DMS53 (cell line): Measurements from ENCODE around the gene GPN3.
"Not testable (repeated sequence)": the region's sequence is repeated elsewhere in the genome, so short reads cannot be mapped to it uniquely, and the experiment has no call there.

Source experiments
- DNase-seq: peaks from one replicate; lab custom pipeline; 2025; lab: John Stamatoyannopoulos, UW

The GPN3 gene

GRCh38 chr12:110444455-110444854 lies 23.6 kb downstream of the GPN3 start:
- DNase-seq = no peak

GRCh38 chr12:110436231-110436630 lies 31.8 kb downstream of the GPN3 start:
- no peak for DNase-seq

GRCh38 chr12:110431957-110432587 lies 36.0 kb downstream of the GPN3 start:
- no peak for DNase-seq

- not testable (repeated sequence) for DNase-seq
Measured at GRCh38 chr12:110429676-110430075, 38.4 kb downstream of the GPN3 start.

- DNase-seq = no peak
Measured at GRCh38 chr12:110426406-110426805, 41.7 kb downstream of the GPN3 start.

- no peak for DNase-seq
Measured at GRCh38 chr12:110424237-110424636, 43.8 kb downstream of the GPN3 start.

GRCh38 chr12:110421701-110422100 lies 46.4 kb downstream of the GPN3 start:
- no peak for DNase-seq

GRCh38 chr12:110421159-110421661 lies 46.8 kb downstream of the GPN3 start:
- no peak for DNase-seq

GRCh38 chr12:110420644-110421043 lies 47.4 kb downstream of the GPN3 start:
- DNase-seq = not testable (repeated sequence)

- peak; percentile 11 for DNase-seq
Measured at GRCh38 chr12:110417113-110417512, 50.9 kb downstream of the GPN3 start.

- not testable (repeated sequence) for DNase-seq
Measured at GRCh38 chr12:110410086-110410485, 58.0 kb downstream of the GPN3 start.

GRCh38 chr12:110405126-110405662 lies 62.9 kb downstream of the GPN3 start:
- not testable (repeated sequence) for DNase-seq

- DNase-seq = peak; percentile 94
Measured at GRCh38 chr12:110403976-110404682, 63.9 kb downstream of the GPN3 start.

- DNase-seq = peak; percentile 99
Measured at GRCh38 chr12:110403146-110403975, 64.7 kb downstream of the GPN3 start, which contains the start of gene ANAPC7. Gene ANAPC7 (minus strand): TSS chr12:110403708. CDS start chr12:110403627, 81 bp downstream.
